Activated CD4-positive, alpha-beta T cell treated with anti-CD3 and anti-CD28 coated beads, Interleukin-2, amount 10 ng/mL, durations not matched to agents 7 days and 5 days (primary cell): ENCODE results near the gene FMN1. TPM values are rescaled to one million over a fixed set of nuclear protein-coding genes. Genes with fewer than 3 reads are reported as not detected.

Experiments
- CTCF ChIA-PET: fragments of 350-600 bp; sonication (Branson Sonifier 250); formaldehyde crosslinking; loops from one replicate; lab custom pipeline; 2021; ENCODE audit warnings: antibody characterized with exemption; lab: Charles Lee
- POLR2A ChIA-PET: fragments of 350-600 bp; sonication (Branson Sonifier 250); formaldehyde crosslinking; loops from one replicate; lab custom pipeline; 2021; ENCODE audit warnings: antibody characterized with exemption; lab: Charles Lee
- DNase-seq: peaks from one replicate; pipeline ENCODE4 v3.0.0-alpha.2; 2020
- H3K27ac Mint-ChIP-seq: one replicate; pipeline ENCODE4 v1.8.0; 2021; ENCODE audit warnings: mild to moderate bottlenecking, moderate library complexity, mixed read lengths
- H3K27me3 Mint-ChIP-seq: one replicate; pipeline ENCODE4 v1.8.0; 2021; ENCODE audit warnings: mixed read lengths
- H3K36me3 Mint-ChIP-seq: one replicate; pipeline ENCODE4 v1.8.0; 2021; ENCODE audit warnings: low read depth, mixed read lengths
- H3K4me1 Mint-ChIP-seq: one replicate; pipeline ENCODE4 v1.8.0; 2021; ENCODE audit warnings: mixed read lengths
- H3K4me3 Mint-ChIP-seq: one replicate; pipeline ENCODE4 v1.8.0; 2021; ENCODE audit warnings: mild to moderate bottlenecking, moderate library complexity, mixed read lengths
- H3K9me3 Mint-ChIP-seq: one replicate; pipeline ENCODE4 v1.8.0; 2021; ENCODE audit warnings: mixed read lengths
- total RNA-seq, 2 experiments: library from RNA; stranded (reverse); gene quantifications; one replicate each; pipeline ENCODE4 v1.2.3, GENCODE V29; 2021

FMN1 gene
- total RNA-seq, 2 experiments from 2014 or later, result 0.04 to 0.12 TPM

GRCh38 chr15:33211176-33211808, 16.8 kb upstream of the FMN1 start:
- H3K4me1 Mint-ChIP-seq, result no peaks in the 10 kb centered on the region
- POLR2A ChIA-PET, result no interaction called here
- DNase-seq, result no peak
- CTCF ChIA-PET, result no interaction called here
- no peaks in the 10 kb centered on the region for H3K27me3 Mint-ChIP-seq
- no peak overlapping the region for H3K4me3 Mint-ChIP-seq
- peaks cover 9% of the 10 kb centered on the region for H3K36me3 Mint-ChIP-seq
- H3K9me3 Mint-ChIP-seq, result peaks cover 10% of the 10 kb centered on the region
- no peak overlapping the region for H3K27ac Mint-ChIP-seq

DNA sequence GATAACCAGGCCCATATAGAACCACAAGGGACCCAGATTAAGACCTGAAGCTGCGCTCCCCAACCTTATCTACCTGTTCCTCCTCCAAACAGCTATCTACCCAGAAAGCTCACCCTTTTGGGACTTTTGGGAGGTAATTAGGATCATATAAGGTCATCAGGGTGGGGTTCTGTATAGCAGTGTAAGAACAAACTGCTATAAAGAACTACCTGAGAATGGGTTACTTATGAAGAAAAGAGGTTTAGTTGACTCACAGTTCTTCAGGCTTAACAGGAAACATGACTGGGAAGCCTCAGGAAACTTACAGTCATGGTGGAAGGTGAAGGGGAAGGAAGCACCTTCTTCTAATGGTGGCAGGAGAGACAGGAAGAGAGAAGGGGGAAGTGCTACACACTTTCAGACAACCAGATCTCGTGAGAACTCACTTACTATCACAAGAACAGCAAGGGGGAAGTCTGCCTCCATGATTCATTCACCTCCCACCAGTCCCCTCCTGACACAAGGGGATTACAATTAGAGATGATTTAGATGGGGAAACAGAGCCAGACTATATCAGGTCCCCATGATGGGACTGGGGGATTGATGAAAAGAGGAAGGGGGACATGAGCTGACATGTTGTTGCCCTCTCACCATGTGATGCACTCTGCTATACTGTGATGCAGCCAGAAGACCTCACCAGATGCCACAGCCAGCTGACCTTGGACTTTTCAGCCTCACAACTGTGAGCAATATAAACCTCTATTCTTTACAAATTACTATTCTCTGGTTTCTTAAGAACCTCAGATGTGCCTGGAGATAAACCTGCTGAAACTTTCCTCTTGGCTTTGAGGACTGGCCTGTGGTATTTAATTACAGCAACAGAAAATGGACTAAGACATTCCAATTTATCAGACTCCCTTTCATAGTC, 15.3 kb upstream of the FMN1 start:
- peaks cover 6% of the 10 kb centered on the region for H3K4me1 Mint-ChIP-seq
- ChIA-PET CTCF (interaction anchor here (1.0 kb wide), 1 partner anchor 13 kb away, joined by 3 read pairs; no protein-coding TSS in a partner anchor), POLR2A (no interaction called here)
- H3K27ac Mint-ChIP-seq, result no peak overlapping the region
- H3K27me3 Mint-ChIP-seq, result no peaks in the 10 kb centered on the region
- peaks cover 10% of the 10 kb centered on the region for H3K9me3 Mint-ChIP-seq
- no peak for DNase-seq
- no peak overlapping the region for H3K4me3 Mint-ChIP-seq
- peaks cover 9% of the 10 kb centered on the region for H3K36me3 Mint-ChIP-seq

- CTCF ChIA-PET, result no interaction called here
- POLR2A ChIA-PET, result no interaction called here
- Mint-ChIP-seq H3K36me3 (peaks cover 9% of the 10 kb centered on the region), H3K27ac (no peak overlapping the region), H3K9me3 (peaks cover 10% of the 10 kb centered on the region), H3K27me3 (no peaks in the 10 kb centered on the region), H3K4me3 (no peak overlapping the region), H3K4me1 (peaks cover 16% of the 10 kb centered on the region)
- DNase-seq, result no peak
Observed at GRCh38 chr15:33207646-33208045, 13.1 kb upstream of the FMN1 start.

DNA sequence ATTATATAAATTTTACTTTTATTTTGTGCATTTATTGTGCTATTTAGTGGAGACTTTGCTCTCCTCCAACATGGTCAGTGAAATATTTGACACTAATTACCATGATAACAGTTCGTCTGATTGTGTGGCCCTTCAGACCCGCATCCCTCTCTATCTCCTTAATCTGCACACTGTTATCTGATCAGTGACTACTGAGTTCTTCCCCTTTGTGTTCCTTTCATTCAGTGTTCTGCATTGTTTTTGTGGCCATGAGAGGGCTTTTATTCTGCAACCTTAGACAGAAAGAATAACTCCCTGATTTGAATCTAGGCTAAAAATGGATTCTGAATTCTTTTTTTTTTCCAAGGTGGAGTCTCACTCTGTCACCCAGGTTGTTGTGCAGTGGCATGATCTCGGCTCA, 11.9 kb upstream of the FMN1 start:
- CTCF ChIA-PET, result no interaction called here
- H3K9me3 Mint-ChIP-seq, result peaks cover 10% of the 10 kb centered on the region

GRCh38 chr15:33204926-33205325, 10.4 kb upstream of the FMN1 start:
- peaks cover 6% of the 10 kb centered on the region for H3K9me3 Mint-ChIP-seq
- peaks cover 8% of the 10 kb centered on the region for H3K36me3 Mint-ChIP-seq
- DNase-seq, result no peak
- H3K4me1 Mint-ChIP-seq, result peaks cover 39% of the 10 kb centered on the region
- H3K27me3 Mint-ChIP-seq, result peaks cover 5% of the 10 kb centered on the region
- CTCF ChIA-PET, result no interaction called here
- H3K27ac Mint-ChIP-seq, result no peak overlapping the region
- POLR2A ChIA-PET, result no interaction called here
- H3K4me3 Mint-ChIP-seq, result no peak overlapping the region

More for the DNA sequence above, 11.9 kb upstream of the FMN1 start:
- POLR2A ChIA-PET, result no interaction called here
- no peak overlapping the region for H3K27ac Mint-ChIP-seq
- H3K4me1 Mint-ChIP-seq, result peaks cover 26% of the 10 kb centered on the region
- no peak overlapping the region for H3K4me3 Mint-ChIP-seq
- DNase-seq, result no peak
- H3K27me3 Mint-ChIP-seq, result no peaks in the 10 kb centered on the region
- peaks cover 9% of the 10 kb centered on the region for H3K36me3 Mint-ChIP-seq

DNA sequence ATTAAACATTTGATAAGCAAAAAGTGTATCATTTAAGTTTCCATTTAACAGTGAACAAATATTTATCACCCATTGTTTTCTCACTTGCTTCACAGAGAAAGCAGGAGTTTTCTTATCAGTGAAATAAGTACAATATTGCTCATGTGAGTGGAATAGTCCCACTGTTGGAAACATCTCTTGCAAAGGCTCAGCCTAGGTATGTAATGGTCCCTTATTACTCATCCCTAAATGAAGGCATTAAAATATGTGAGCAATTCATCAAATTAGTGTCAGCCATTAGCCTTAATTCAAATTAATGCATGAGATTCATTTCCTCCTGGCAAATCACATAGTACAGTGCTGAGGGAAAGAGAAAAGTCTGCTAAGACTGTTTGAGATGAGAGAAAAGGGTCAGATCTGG, 9.6 kb upstream of the FMN1 start:
- Mint-ChIP-seq H3K36me3 (peaks cover 4% of the 10 kb centered on the region), H3K4me3 (no peak overlapping the region), H3K4me1 (peaks cover 42% of the 10 kb centered on the region), H3K27ac (no peak overlapping the region), H3K27me3 (peaks cover 6% of the 10 kb centered on the region), H3K9me3 (peaks cover 2% of the 10 kb centered on the region)
- ChIA-PET POLR2A (no interaction called here), CTCF (no interaction called here)
- DNase-seq, result no peak

DNA sequence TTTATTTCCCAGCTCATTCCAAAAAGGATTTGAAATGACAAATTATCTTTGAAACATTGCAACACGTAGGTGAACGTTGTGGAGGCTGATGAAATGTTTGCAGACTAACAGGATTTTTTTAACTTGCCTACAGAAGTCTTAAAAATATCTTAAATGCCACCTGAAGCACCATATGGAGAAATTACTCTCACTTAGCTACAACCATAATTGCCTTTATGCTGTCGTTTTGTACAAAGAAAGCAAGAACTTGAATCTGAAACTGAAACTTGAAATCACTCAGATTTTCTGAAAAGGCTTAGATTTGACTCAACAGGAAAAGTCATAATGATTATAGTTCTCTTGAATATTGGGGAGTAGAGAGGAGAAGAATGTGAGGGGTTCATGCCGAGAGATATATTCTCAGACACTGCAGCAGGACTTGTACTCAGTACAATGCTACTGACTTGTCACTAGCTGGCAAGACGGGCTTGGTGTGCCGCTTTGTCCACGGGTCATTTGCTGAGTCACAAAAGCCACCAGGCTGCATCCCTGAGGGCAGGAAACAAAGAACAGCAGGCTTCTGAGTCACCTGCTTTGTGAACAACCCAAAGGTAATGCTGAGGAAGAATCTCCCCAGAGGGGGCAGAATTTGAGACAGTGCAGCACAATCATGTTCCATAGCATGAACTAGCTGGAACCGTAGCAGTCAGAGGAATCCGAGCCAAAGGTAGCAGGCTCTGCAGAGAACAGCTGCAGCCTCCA, 7.1 kb upstream of the FMN1 start:
- ChIA-PET CTCF (interaction anchor here (0.5 to 2.0 kb wide), 3 partner anchors 14 to 56 kb away, joined by 3 to 6 read pairs (median 4); no protein-coding TSS in a partner anchor), POLR2A (interaction anchor here (0.6 kb wide), 1 partner anchor 17 kb away, joined by 3 read pairs; no protein-coding TSS in a partner anchor)
- DNase-seq, result peak; percentile 67
- H3K27ac Mint-ChIP-seq, result peak overlapping the region; percentile 70
- H3K4me3 Mint-ChIP-seq, result peak overlapping the region; percentile 48
- peaks cover 6% of the 10 kb centered on the region for H3K27me3 Mint-ChIP-seq
- no peaks in the 10 kb centered on the region for H3K9me3 Mint-ChIP-seq
- H3K4me1 Mint-ChIP-seq, result peaks cover 42% of the 10 kb centered on the region
- H3K36me3 Mint-ChIP-seq, result no peaks in the 10 kb centered on the region

GRCh38 chr15:33200903-33201302, 6.4 kb upstream of the FMN1 start:
- ChIA-PET POLR2A (interaction anchor here (0.6 kb wide), 1 partner anchor 16 kb away, joined by 3 read pairs; no protein-coding TSS in a partner anchor), CTCF (interaction anchor here (1.2 to 2.0 kb wide), 3 partner anchors 15 to 122 kb away, joined by 3 to 6 read pairs (median 3); no protein-coding TSS in a partner anchor)
- Mint-ChIP-seq H3K36me3 (no peaks in the 10 kb centered on the region), H3K4me3 (no peak overlapping the region), H3K27me3 (peaks cover 6% of the 10 kb centered on the region), H3K9me3 (no peaks in the 10 kb centered on the region), H3K27ac (no peak overlapping the region), H3K4me1 (peaks cover 42% of the 10 kb centered on the region)
- DNase-seq, result no peak

DNA sequence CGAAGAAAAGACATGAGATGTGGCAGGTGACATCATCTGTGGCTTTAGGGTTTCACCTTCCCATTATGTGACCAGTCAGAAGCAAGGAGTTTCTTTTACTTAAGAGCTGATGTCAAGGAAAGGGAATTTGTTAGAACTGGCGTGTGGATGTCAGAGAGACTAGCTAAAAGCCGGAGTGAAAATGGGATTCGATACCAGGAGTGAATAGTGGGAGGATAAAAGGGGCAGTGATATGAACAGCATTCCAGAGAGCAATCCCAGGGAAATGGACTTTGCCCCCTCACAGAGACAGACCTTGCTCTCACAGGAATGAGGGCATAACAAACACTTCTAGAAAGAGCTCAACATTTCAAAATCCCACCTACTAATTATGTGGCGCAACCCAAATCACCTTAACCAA, 5.9 kb upstream of the FMN1 start:
- Mint-ChIP-seq H3K4me3 (no peak overlapping the region), H3K4me1 (peaks cover 42% of the 10 kb centered on the region), H3K36me3 (no peaks in the 10 kb centered on the region), H3K27me3 (peaks cover 6% of the 10 kb centered on the region), H3K27ac (no peak overlapping the region), H3K9me3 (no peaks in the 10 kb centered on the region)
- ChIA-PET POLR2A (interaction anchor here (0.7 kb wide), 1 partner anchor 1237 kb away, joined by 4 read pairs; the partner anchor contains the start of gene GOLGA8A), CTCF (interaction anchor here (1.2 to 1.4 kb wide), 2 partner anchors 46 to 122 kb away, joined by 3 read pairs; no protein-coding TSS in a partner anchor)
- no peak for DNase-seq

DNA sequence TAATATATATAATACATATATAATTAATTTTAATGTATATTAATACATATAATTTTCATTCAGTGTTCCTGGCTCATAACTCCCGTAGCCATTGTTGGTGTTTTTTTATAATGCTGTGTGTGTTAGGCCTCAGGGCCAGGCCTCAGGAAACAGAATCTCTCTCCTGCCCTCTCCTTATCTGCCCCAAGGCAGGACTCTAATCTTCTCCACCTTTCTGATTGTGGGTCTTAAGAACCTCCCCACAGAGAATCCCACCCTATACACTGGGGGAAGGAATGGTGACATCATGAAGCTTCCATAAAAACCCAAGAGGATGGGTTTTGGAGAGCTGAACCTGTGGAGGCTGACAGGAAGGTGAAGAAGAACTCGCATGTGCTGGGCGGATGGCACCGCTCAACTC, 4.0 kb upstream of the FMN1 start:
- no peaks in the 10 kb centered on the region for H3K36me3 Mint-ChIP-seq
- H3K4me3 Mint-ChIP-seq, result no peak overlapping the region
- no peak for DNase-seq

DNA sequence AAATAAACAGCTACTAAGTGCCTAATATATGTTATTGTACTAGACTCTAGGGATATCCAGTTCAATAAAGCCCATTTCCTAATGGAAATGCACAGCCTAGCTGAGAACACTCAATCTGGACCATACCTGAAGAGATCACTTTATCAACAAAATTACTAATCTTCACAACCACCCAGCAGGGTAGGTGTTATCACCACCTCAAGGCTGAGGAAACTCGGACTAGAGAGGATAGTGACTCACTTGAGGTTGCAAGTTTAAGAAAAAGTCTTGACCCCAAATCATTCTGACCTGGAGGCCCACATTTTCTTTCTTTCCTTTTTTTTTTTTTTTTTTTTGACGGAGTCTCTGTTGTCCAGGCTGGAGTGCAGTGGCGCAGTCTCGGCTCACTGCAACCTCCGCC, 3.1 kb upstream of the FMN1 start:
- Mint-ChIP-seq H3K9me3 (no peaks in the 10 kb centered on the region), H3K4me1 (peaks cover 40% of the 10 kb centered on the region), H3K4me3 (no peak overlapping the region), H3K27ac (no peak overlapping the region), H3K27me3 (peaks cover 16% of the 10 kb centered on the region), H3K36me3 (no peaks in the 10 kb centered on the region)
- CTCF ChIA-PET, result interaction anchor here (0.9 kb wide), 1 partner anchor 11 kb away, joined by 3 read pairs; no protein-coding TSS in a partner anchor
- POLR2A ChIA-PET, result no interaction called here
- no peak for DNase-seq

More for the DNA sequence above, 4.0 kb upstream of the FMN1 start:
- ChIA-PET POLR2A (no interaction called here), CTCF (interaction anchor here (0.8 kb wide), 1 partner anchor 9 kb away, joined by 3 read pairs; no protein-coding TSS in a partner anchor)
- no peak overlapping the region for H3K27ac Mint-ChIP-seq
- peaks cover 8% of the 10 kb centered on the region for H3K27me3 Mint-ChIP-seq
- no peaks in the 10 kb centered on the region for H3K9me3 Mint-ChIP-seq
- H3K4me1 Mint-ChIP-seq, result peaks cover 42% of the 10 kb centered on the region

GRCh38 chr15:33194237-33194636, 277 bp downstream of the FMN1 start:
- no peak overlapping the region for H3K27ac Mint-ChIP-seq
- peak overlapping the region; percentile 71 for H3K4me3 Mint-ChIP-seq
- H3K36me3 Mint-ChIP-seq, result no peaks in the 10 kb centered on the region
- peaks cover 17% of the 10 kb centered on the region for H3K27me3 Mint-ChIP-seq
- no peaks in the 10 kb centered on the region for H3K9me3 Mint-ChIP-seq
- ChIA-PET CTCF (no interaction called here), POLR2A (no interaction called here)
- H3K4me1 Mint-ChIP-seq, result peaks cover 18% of the 10 kb centered on the region
- DNase-seq, result no peak
